Ishikawa (cell line): ENCODE measurements around the gene LONP2.

Source experiments
- CEBPB ChIP-seq: IDR thresholded peaks from 2 replicates; pipeline ENCODE4 v1.6.1; 2012
- CREB1 ChIP-seq: IDR thresholded peaks from 2 replicates; pipeline ENCODE4 v1.6.1; 2012; ENCODE audit warnings: low read depth
- EGR1 ChIP-seq: IDR thresholded peaks from 2 replicates; pipeline ENCODE4 v1.6.1; 2012
- EP300 ChIP-seq: IDR thresholded peaks from 2 replicates; pipeline ENCODE4 v1.6.1; 2012; ENCODE audit warnings: borderline replicate concordance
- FOXM1 ChIP-seq: IDR thresholded peaks from 2 replicates; pipeline ENCODE4 v1.6.1; 2012; ENCODE audit warnings: low read depth, borderline replicate concordance
- MAX ChIP-seq: IDR thresholded peaks from 2 replicates; pipeline ENCODE4 v1.6.1; 2012
- NFIC ChIP-seq: IDR thresholded peaks from 2 replicates; pipeline ENCODE4 v1.6.1; 2012
- RAD21 ChIP-seq: IDR thresholded peaks from 2 replicates; pipeline ENCODE4 v1.6.1; 2012; ENCODE audit warnings: low read depth
- REST ChIP-seq: IDR thresholded peaks from 2 replicates; pipeline ENCODE4 v1.6.1; 2012; ENCODE audit warnings: low read depth, mild to moderate bottlenecking
- TAF1 ChIP-seq: IDR thresholded peaks from 2 replicates; pipeline ENCODE4 v1.6.1; 2012; ENCODE audit warnings: low read depth, mild to moderate bottlenecking
- TCF12 ChIP-seq: IDR thresholded peaks from 2 replicates; pipeline ENCODE4 v1.6.1; 2012; ENCODE audit warnings: low read depth
- TEAD4 ChIP-seq: IDR thresholded peaks from 2 replicates; pipeline ENCODE4 v1.6.1; 2012
- USF1 ChIP-seq: IDR thresholded peaks from 2 replicates; pipeline ENCODE4 v1.6.1; 2012
- YY1 ChIP-seq: IDR thresholded peaks from 2 replicates; pipeline ENCODE4 v1.6.1; 2012; ENCODE audit warnings: low read depth
- ZBTB7A ChIP-seq: IDR thresholded peaks from 2 replicates; pipeline ENCODE4 v1.6.1; 2012; ENCODE audit warnings: low read depth

LONP2 gene

GRCh38 chr16:48232493-48233040 lies 11.5 kb upstream of the LONP2 start:
- TF ChIP-seq EP300 = no peak
- no peak for TF ChIP-seq CREB1
- TF ChIP-seq FOXM1 = no peak
- no peak for TF ChIP-seq CEBPB
- TF ChIP-seq RAD21 = no peak
- no peak for TF ChIP-seq TCF12
- TF ChIP-seq NFIC = no peak
- no peak for TF ChIP-seq YY1
- TF ChIP-seq USF1 = no peak
- no peak for TF ChIP-seq ZBTB7A
- no peak for TF ChIP-seq TAF1
- TF ChIP-seq TEAD4 = no peak
- no peak for TF ChIP-seq REST

- TF ChIP-seq NFIC (no peak), CREB1 (no peak), REST (no peak), CEBPB (no peak), RAD21 (no peak), EGR1 (no peak), FOXM1 (no peak), TAF1 (no peak), ZBTB7A (no peak), YY1 (no peak), MAX (no peak), TCF12 (no peak), TEAD4 (no peak), EP300 (no peak), USF1 (no peak)
Observed at GRCh38 chr16:48234630-48235029, 9.5 kb upstream of the LONP2 start.

- no peak for TF ChIP-seq TAF1
- no peak for TF ChIP-seq FOXM1
- TF ChIP-seq USF1 = no peak
- no peak for TF ChIP-seq MAX
- no peak for TF ChIP-seq CEBPB
- TF ChIP-seq RAD21 = no peak
- TF ChIP-seq REST = no peak
- no peak for TF ChIP-seq ZBTB7A
- TF ChIP-seq EP300 = no peak
- TF ChIP-seq YY1 = no peak
- no peak for TF ChIP-seq EGR1
- TF ChIP-seq CREB1 = no peak
- no peak for TF ChIP-seq TEAD4
- no peak for TF ChIP-seq TCF12
Observed at GRCh38 chr16:48235058-48235555, 9.0 kb upstream of the LONP2 start.

- TF ChIP-seq USF1 (no peak), CEBPB (no peak), MAX (no peak), RAD21 (no peak), REST (no peak), EP300 (no peak)
Observed at GRCh38 chr16:48235556-48236136, 8.5 kb upstream of the LONP2 start.
